Panc1 (cell line): ENCODE results near the gene ATP6V1D.

Experiments used
- CTCF ChIP-seq: fragments of 450-650 bp; IDR thresholded peaks from 2 replicates; pipeline ENCODE4 v1.5.1; 2017; ENCODE audit warnings: mild to moderate bottlenecking
- POLR2AphosphoS5 ChIP-seq: IDR thresholded peaks from 2 replicates; pipeline ENCODE4 v1.6.1; 2012; ENCODE audit warnings: mild to moderate bottlenecking, low read depth, low read length, moderate library complexity
- REST ChIP-seq, 2 experiments: IDR thresholded peaks; 2 replicates each; pipeline ENCODE4 v1.6.1; 2011 to 2012; ENCODE audit warnings: low read depth in 2 of 2, control low read depth in 1 of 2, low read length in 1 of 2, mild to moderate bottlenecking in 1 of 2, moderate library complexity in 1 of 2; ENCODE audit not compliant: insufficient read depth in 1 of 2
- SIN3A ChIP-seq: IDR thresholded peaks from 2 replicates; pipeline ENCODE4 v1.6.1; 2012; ENCODE audit warnings: low read depth, mild to moderate bottlenecking, low read length, moderate library complexity, borderline replicate concordance; ENCODE audit not compliant: insufficient read depth
- TCF7L2 ChIP-seq: IDR thresholded peaks from 2 replicates; pipeline ENCODE4 v1.6.1; 2011; ENCODE audit warnings: mild to moderate bottlenecking, low read depth, low read length, inconsistent platforms

GRCh38 chr14:67397536-67397935 lies 37.9 kb upstream of the ATP6V1D start:
- TF ChIP-seq POLR2AphosphoS5 (no peak), CTCF (no peak), REST (IDR thresholded peaks at IDR 0.05; ENCODE audit: insufficient read depth in 1 of 2, low read depth in 2 of 2, low read length in 1 of 2) (no peak), SIN3A (no peak), TCF7L2 (no peak)
